ENCODE measurements around the gene TMEM108.
"Not testable (repeated sequence)": the region's sequence is repeated elsewhere in the genome, so short reads cannot be mapped to it uniquely, and the experiment has no call there.

TMEM108 gene
- total RNA-seq: 0 to 3.3 (median 0) reads per million in 17 experiments

- peak; percentile 26 to 65 (median 47) for DNase-seq
Measured at GRCh38 chr3:133038089-133038730, at the start of gene TMEM108. Gene TMEM108, plus strand, starts transcription at chr3:133038391.

GRCh38 chr3:132995971-132996370 is 42.2 kb upstream of the TMEM108 start:
- DNase-seq: no peak

- no peak for DNase-seq
Measured at GRCh38 chr3:132997404-132998185, 40.6 kb upstream of the TMEM108 start.

- not testable (repeated sequence) for DNase-seq
Measured at GRCh38 chr3:133005032-133005431, 33.2 kb upstream of the TMEM108 start.

- no peak for DNase-seq
Measured at GRCh38 chr3:133007601-133008000, 30.6 kb upstream of the TMEM108 start.

- DNase-seq: no peak
Measured at GRCh38 chr3:133014325-133014724, 23.9 kb upstream of the TMEM108 start.

GRCh38 chr3:133015573-133015972 is 22.6 kb upstream of the TMEM108 start:
- DNase-seq: not testable (repeated sequence)

GRCh38 chr3:133016838-133017309 is 21.3 kb upstream of the TMEM108 start:
- no peak for DNase-seq

- DNase-seq: no peak
Measured at GRCh38 chr3:133018921-133019320, 19.3 kb upstream of the TMEM108 start.

- DNase-seq: no peak
Measured at GRCh38 chr3:133021206-133021605, 17.0 kb upstream of the TMEM108 start.

- peak; percentile 16 to 55 (median 24) for DNase-seq
Measured at GRCh38 chr3:133023362-133023761, 14.8 kb upstream of the TMEM108 start.

- no peak for DNase-seq
Measured at GRCh38 chr3:133025546-133025945, 12.6 kb upstream of the TMEM108 start.

- DNase-seq: no peak
Measured at GRCh38 chr3:133032301-133032700, 5.9 kb upstream of the TMEM108 start.

GRCh38 chr3:133037436-133037835 is 755 bp upstream of the TMEM108 start:
- no peak for DNase-seq

GRCh38 chr3:133038731-133039375 is 662 bp downstream of the TMEM108 start:
- peak in 1 of 4 experiments; percentile 9 for DNase-seq

GRCh38 chr3:133040696-133041523 is 2.7 kb downstream of the TMEM108 start:
- DNase-seq: peak; percentile 65 to 79 (median 70)

GRCh38 chr3:133041524-133041829 is 3.3 kb downstream of the TMEM108 start:
- DNase-seq: no peak

- DNase-seq: no peak
Measured at GRCh38 chr3:133042778-133043177, 4.6 kb downstream of the TMEM108 start.

- DNase-seq: no peak
Measured at GRCh38 chr3:133047980-133048379, 9.8 kb downstream of the TMEM108 start.

- no peak for DNase-seq
Measured at GRCh38 chr3:133049491-133049890, 11.3 kb downstream of the TMEM108 start.

- no peak for DNase-seq
Measured at GRCh38 chr3:133050891-133051290, 12.7 kb downstream of the TMEM108 start.

GRCh38 chr3:133053532-133053931 is 15.3 kb downstream of the TMEM108 start:
- no peak for DNase-seq

GRCh38 chr3:133054586-133054985 is 16.4 kb downstream of the TMEM108 start:
- no peak for DNase-seq

Measured in suppressor macrophage (primary cell).